PC-9 (cell line): ENCODE measurements around the gene CALU. TPM values are rescaled to one million over a fixed set of nuclear protein-coding genes. Genes with fewer than 3 reads are reported as not detected.

ENCODE experiments used
- BruUV-seq: library from RNA; stranded (reverse); fragments of 400-500 nt; replicated peaks from 2 replicates; lab custom pipeline; 2021; lab: Mats Ljungman, UMichigan
- CTCF ChIA-PET: fragments of 300-600 bp; sonication (Branson Sonifier 250); formaldehyde crosslinking; loops from one replicate; lab custom pipeline; 2022; ENCODE audit warnings: antibody characterized with exemption; lab: Charles Lee
- POLR2A ChIA-PET: fragments of 300-600 bp; sonication (Branson Sonifier 250); formaldehyde crosslinking; loops from one replicate; lab custom pipeline; 2022; ENCODE audit warnings: antibody characterized with exemption; ENCODE audit not compliant: unreplicated experiment; lab: Charles Lee
- DNase-seq, 2 experiments: peaks; one replicate each; pipeline versions ENCODE4 v3.0.0 to v3.0.0-alpha.2; 2015 to 2022; ENCODE audit warnings: mixed read lengths in 1 of 2
- H2AFZ ChIP-seq: fragments of 200-600 bp; sonication (generic); 2 replicates; pipeline ENCODE4 v1.8.1; 2017; ENCODE audit warnings: antibody characterized with exemption
- H3F3A ChIP-seq: fragments of 200-600 bp; sonication (generic); 2 replicates; pipeline ENCODE4 v1.8.1; 2017; ENCODE audit warnings: antibody characterized with exemption, mild to moderate bottlenecking, low read depth; ENCODE audit not compliant: insufficient read depth
- H3K27ac ChIP-seq: fragments of 200-600 bp; sonication (generic); 2 replicates; pipeline ENCODE4 v1.6.1; 2016; ENCODE audit warnings: mixed run types
- H3K27me3 ChIP-seq: fragments of 200-600 bp; sonication (generic); 2 replicates; pipeline ENCODE4 v1.6.1; 2016; ENCODE audit warnings: low read depth, mixed run types; ENCODE audit not compliant: insufficient read depth
- H3K36me3 ChIP-seq: fragments of 200-600 bp; sonication (generic); 2 replicates; pipeline ENCODE4 v1.6.1; 2016; ENCODE audit warnings: low read depth, mixed run types
- H3K4me1 ChIP-seq: fragments of 200-600 bp; sonication (generic); replicated peaks from 2 replicates; pipeline ENCODE4 v1.6.1; 2016; ENCODE audit warnings: mixed run types; ENCODE audit not compliant: insufficient read depth
- H3K4me2 ChIP-seq: fragments of 200-600 bp; sonication (generic); 2 replicates; pipeline ENCODE4 v1.6.1; 2017; ENCODE audit warnings: mixed run types
- H3K4me3 ChIP-seq: fragments of 200-600 bp; sonication (generic); 2 replicates; pipeline ENCODE4 v1.6.1; 2016; ENCODE audit warnings: mixed run types
- H3K79me2 ChIP-seq: fragments of 200-600 bp; sonication (generic); 2 replicates; pipeline ENCODE4 v1.6.1; 2017; ENCODE audit warnings: low read depth, mixed run types
- H3K9me2 ChIP-seq: fragments of 200-600 bp; sonication (generic); 2 replicates; pipeline ENCODE4 v1.8.1; 2017; ENCODE audit warnings: mild to moderate bottlenecking; ENCODE audit not compliant: insufficient read depth
- H3K9me3 ChIP-seq: fragments of 200-600 bp; sonication (generic); 2 replicates; pipeline ENCODE4 v1.8.1; 2016; ENCODE audit warnings: low read depth; ENCODE audit not compliant: insufficient read depth
- H4K20me1 ChIP-seq: fragments of 200-600 bp; sonication (generic); 2 replicates; pipeline ENCODE4 v1.8.1; 2017; ENCODE audit not compliant: insufficient read depth
- CTCF ChIP-seq: fragments of 200-600 bp; sonication (generic); conservative IDR thresholded peaks from 2 replicates; pipeline ENCODE4 v1.6.1; 2017; ENCODE audit warnings: mixed run types, antibody characterized with exemption, mild to moderate bottlenecking, moderate library complexity
- EZH2 ChIP-seq: fragments of 200-600 bp; sonication (generic); IDR thresholded peaks from 2 replicates; pipeline ENCODE4 v1.8.0; 2017; ENCODE audit warnings: antibody characterized with exemption, low read depth
- intact Hi-C: fragments of 100-400 bp; cut with micrococcal nuclease; formaldehyde crosslinking; loops from one replicate; pipeline ENCODE4 v1.10.0; 2022; ENCODE audit not compliant: unreplicated experiment
- total RNA-seq: library from RNA; stranded (reverse); gene quantifications from 2 replicates; pipeline ENCODE4 v1.2.3, GENCODE V29; 2021

CALU gene
- total RNA-seq, 1 experiment from 2014 or later = 152 TPM

DNA sequence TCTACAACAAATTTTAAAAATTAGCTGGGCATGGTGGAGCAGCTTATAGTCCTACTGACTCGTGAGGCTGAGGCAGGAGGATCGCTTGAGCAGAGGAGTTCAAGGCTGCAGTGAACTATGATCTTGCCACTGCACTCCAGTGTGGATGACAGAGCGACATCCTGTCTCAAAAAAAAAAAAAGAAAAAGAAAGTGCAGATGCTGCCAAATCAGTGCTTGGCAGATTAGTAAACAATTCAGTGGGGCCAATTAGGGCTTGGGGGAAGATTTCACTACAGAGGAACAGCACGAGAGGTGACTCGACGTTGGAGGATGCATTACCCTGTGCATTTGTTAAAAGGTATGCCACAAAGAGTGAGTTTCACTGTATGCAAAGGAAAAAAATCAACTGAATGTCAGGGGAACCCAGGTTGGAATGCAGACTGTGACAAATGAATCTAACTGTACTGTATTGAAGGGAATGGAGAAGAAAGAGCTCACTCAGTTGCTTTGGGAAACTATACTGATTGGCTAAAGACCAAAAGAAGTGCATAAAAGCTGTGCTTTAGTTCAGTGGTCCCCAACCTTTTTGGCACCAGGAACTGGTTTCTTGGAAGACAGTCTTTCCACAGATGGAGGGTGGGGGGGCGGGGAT, 35.4 kb upstream of the CALU start:
- Histone ChIP-seq H3K4me2 (no peak overlapping the region), H3K9me2 (no peaks in the 10 kb centered on the region), H2AFZ (no peak overlapping the region), H3F3A (no peaks in the 10 kb centered on the region; the same call in 1 of the 2 replicates), H3K4me1 (peaks cover 10% of the 10 kb centered on the region), H3K27me3 (no peaks in the 10 kb centered on the region), H3K36me3 (no peaks in the 10 kb centered on the region), H4K20me1 (no peaks in the 10 kb centered on the region), H3K79me2 (no peaks in the 10 kb centered on the region), H3K27ac (no peak overlapping the region), H3K9me3 (peaks cover 9% of the 10 kb centered on the region), H3K4me3 (no peak overlapping the region)
- BruUV-seq = no TSS peak
- intact Hi-C loops = no loop called here
- CTCF ChIA-PET = no interaction called here
- DNase-seq = peak in 1 of 2 experiments; percentile 49
- POLR2A ChIA-PET = interaction anchor here (0.8 kb wide), 1 partner anchor 14 kb away, joined by 15 read pairs; no protein-coding TSS in a partner anchor
- TF ChIP-seq EZH2 (no peak), CTCF (no peak)

DNA sequence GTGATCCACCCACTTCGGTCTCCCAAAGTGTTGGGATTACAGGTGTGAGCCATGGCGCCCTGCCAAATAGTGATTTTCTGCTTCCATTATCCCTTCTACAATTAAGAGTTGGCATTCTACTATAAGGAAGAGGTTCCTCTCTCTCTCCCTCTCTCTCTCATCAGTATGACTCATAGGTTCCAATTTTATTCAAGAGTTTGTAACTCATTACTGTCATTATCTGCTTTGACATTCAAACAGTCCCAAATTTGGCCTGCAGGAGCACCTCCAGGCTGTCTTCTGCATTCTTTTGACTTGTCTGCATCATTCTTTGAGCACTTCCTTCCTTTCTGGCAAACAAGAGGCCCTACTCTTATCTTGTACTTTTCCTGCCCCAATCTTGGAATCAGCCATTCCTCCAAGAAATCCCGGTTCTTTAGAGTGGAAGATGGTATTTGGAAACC, 33.2 kb upstream of the CALU start:
- POLR2A ChIA-PET = no interaction called here
- Histone ChIP-seq H3K4me1 (peaks cover 10% of the 10 kb centered on the region), H3K27ac (no peak overlapping the region), H2AFZ (no peak overlapping the region), H3K9me3 (no peaks in the 10 kb centered on the region; the same call in 1 of the 2 replicates), H3K9me2 (no peaks in the 10 kb centered on the region), H3F3A (no peaks in the 10 kb centered on the region; the same call in 1 of the 2 replicates), H4K20me1 (no peaks in the 10 kb centered on the region), H3K4me3 (no peak overlapping the region), H3K79me2 (no peaks in the 10 kb centered on the region), H3K27me3 (no peaks in the 10 kb centered on the region), H3K36me3 (no peaks in the 10 kb centered on the region), H3K4me2 (no peak overlapping the region)
- DNase-seq = no peak
- BruUV-seq = no TSS peak
- intact Hi-C loops = no loop called here
- CTCF ChIA-PET = interaction anchor here (0.7 kb wide), 1 partner anchor 36 kb away, joined by 5 read pairs; no protein-coding TSS in a partner anchor
- TF ChIP-seq EZH2 (no peak), CTCF (no peak)

DNA sequence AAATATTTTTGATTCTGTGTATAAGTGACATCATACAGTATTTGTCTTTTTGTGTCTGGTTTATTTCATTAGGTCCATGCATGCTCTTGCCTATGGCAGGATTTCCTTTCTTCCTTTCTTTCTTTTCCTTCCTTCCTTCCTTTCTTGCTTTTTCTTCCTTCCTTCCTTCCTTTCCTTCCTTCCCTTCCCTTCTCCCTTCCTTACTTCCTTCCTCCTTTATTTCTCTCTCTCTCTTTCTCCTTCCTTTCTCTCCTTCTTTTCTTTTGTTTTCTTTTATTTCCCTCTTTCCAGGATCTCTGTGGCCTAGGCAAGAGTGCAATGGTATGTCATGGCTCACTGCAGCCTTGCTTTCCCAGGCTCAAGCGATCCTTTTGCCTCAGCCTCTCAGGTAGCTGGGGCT, 31.4 kb upstream of the CALU start:
- no TSS peak for BruUV-seq
- H3K79me2 ChIP-seq = no peaks in the 10 kb centered on the region
- TF ChIP-seq EZH2 (no peak), CTCF (no peak)
- DNase-seq = no peak
- H3F3A ChIP-seq = no peaks in the 10 kb centered on the region
- peaks cover 4% of the 10 kb centered on the region; the same call in 1 of the 2 replicates for H3K9me3 ChIP-seq
- ChIA-PET CTCF (interaction anchor here (0.7 kb wide), 1 partner anchor 856 kb away, joined by 5 read pairs; no protein-coding TSS in a partner anchor), POLR2A (no interaction called here)
- H3K9me2 ChIP-seq = no peaks in the 10 kb centered on the region
- H3K27me3 ChIP-seq = no peaks in the 10 kb centered on the region
- no peaks in the 10 kb centered on the region for H4K20me1 ChIP-seq
- H3K36me3 ChIP-seq = no peaks in the 10 kb centered on the region
- no peak overlapping the region for H3K4me3 ChIP-seq
- H3K4me2 ChIP-seq = no peak overlapping the region
- no peak overlapping the region for H2AFZ ChIP-seq
- intact Hi-C loops = no loop called here
- no peaks in the 10 kb centered on the region for H3K4me1 ChIP-seq
- no peak overlapping the region for H3K27ac ChIP-seq
